ENCODE data around the gene CRTC1.
"Not testable (repeated sequence)": the region's sequence is repeated elsewhere in the genome, so short reads cannot be mapped to it uniquely, and the experiment has no call there.

Gene CRTC1

DNA sequence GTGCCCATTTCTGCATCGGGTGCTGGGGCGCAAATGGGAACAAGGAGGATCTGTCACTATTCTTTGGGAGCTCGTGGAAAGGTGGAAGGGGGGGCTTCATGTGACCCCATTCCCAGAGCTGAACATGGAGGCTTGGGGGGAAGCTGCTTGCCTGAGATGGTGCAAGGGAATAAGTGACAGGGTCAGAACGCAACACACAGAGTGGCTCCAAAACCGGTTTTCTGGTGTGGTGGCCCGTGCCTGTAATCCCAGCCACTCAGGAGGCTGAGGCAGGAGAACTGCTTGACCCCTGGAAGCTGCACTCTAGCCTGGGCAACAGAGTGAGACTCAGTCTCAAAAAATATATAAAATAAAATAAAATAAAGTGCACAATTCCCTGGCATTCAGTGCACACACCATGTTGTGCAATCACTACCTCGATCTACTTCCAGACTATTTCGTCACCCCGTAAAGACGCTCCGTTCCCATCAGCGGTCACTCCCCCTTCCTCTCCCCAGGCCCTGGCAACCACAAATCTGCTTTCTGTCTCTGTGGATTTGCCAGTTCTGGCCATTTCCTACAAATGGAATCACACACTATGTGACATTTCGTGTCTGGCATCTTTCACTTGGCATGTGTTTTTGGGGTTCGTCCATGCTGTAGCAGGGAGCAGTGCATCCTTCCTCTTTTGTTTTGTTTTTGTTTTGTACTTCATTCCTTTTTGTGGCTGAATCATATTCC is 125.8 kb downstream of the CRTC1 start:
- DNase-seq, result no peak

DNA sequence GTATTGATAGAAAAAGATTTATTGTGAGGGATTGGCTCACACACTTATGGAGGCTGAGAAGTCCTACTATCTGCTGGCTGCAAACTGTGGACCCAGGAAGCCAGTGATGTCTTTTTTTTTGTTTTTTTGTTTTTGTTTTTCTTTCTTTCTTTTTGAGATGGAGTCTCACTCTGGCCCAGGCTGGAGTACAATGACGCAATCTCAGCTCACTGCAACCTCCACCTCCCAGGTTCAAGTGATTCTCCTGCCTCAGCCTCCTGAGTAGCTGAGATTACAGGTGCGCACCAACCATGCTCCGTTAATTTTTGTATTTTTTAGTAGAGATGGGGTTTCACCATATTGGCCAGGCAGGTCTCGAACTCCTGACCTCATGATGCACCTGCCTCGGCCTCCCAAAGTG is 128.2 kb downstream of the CRTC1 start:
- not testable (repeated sequence) for DNase-seq

DNA sequence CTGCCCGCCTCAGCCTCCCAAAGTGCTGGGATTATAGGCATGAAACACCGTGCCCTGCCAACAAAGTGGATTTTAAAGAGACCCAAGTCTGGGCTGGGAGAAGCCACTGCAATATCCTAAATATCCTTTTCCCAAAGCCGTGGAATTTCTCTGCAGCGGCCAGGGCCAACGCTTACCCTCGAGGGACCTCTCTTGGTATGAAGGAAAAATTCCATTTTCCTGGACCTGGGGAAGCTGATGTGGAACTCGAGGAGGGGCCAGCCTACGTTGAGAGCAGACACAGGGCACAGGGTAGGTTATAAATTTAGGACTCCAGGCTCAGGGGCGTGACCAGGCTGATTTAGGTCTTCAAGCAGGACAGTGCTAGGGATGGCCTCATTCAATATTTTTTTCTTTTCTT is 130.6 kb downstream of the CRTC1 start:
- no peak for DNase-seq

DNA sequence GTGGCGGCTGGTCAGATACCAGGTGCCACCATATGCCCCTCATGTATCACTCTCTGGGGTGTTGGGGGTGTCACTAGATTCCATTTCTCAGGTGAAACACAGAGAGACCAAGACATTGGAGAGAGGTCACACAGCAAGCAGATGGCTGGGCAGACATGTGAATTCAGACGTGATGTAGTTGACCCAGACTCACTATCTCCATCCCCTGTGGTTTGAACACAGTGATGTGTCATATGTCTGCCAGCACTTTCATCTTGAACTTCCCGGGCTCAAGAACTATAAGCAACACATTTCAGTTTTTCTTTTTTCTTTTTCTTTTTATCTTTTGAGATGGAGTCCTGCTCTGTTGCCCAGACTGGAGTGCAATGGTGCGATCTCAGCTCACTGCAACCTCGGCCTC is 132.2 kb downstream of the CRTC1 start:
- DNase-seq, result no peak

DNA sequence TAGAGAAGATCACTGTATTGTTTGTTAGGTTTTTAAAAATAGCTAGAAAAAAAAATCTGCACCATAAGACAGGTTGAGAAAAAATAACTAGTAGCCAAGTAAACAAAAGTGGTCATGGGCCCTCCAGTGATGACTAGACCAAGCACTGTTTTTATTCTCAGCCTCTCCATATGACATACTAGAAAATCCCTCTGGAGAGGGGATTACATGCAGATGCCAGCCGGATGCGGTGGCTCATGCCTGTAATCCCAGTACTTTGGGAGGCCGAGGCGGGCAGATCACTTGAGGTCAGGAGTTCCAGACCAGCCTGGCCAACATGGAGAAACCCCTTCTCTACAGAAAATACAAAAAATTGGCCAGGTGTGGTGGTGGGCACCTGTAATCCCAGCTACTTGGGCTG is 133.2 kb downstream of the CRTC1 start:
- not testable (repeated sequence) for DNase-seq

DNA sequence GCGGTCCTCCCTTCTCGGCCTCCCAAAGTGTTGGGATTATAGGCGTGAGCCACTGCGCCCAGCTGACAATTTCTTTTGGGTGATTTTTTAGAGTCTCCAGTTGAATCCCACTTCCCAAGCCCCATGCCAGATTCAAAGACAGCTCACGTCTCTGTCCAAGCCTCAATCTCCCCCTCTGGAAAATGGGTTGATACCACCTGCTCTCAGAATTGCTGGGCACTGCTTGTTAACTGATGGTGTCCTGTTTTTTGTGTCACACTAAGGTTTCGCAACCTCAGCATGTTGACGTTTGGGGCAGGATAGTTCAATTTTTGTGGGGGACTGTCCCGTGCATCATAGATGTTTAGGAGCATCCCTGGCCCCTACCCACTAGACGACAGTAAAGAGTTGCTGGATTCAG is 134.1 kb downstream of the CRTC1 start:
- no peak for DNase-seq

DNA sequence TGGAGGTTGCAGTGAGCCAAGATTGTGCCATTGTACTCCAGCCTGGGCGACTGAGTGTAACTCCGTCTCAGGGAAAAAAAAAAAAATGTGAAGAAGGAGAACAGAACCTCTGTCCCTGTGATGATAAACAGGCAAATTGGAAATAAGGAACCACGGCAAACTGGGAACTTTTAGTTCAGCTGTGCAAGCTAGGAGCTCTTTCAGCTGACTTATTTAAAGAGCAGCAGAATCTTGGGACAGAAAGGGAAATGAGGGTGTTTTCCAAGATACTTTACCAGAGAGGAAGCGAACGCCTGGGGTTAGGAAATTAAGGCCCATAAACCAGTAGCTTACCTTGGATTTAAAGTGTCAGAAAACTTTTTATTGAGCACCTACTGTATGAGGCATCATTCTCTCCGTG is 145.3 kb downstream of the CRTC1 start:
- no peak for DNase-seq

DNA sequence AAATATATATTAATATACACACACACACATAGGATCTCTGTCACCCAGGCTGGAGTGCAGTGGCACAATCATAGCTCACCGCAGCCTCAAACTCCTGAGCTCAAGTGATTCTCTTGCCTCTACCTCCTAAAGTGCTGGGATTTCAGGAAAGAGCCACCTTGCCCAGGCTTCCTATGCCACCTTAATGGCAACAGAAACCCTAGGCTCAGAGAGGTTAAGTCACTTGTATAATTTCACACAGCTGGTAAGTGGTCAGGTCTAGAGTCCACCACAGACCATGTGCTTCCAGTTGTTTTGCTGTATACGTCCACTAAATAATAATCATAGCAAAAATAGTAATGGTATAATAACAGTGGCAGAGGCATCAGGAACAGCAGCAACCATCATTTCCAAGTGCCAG is 147.0 kb downstream of the CRTC1 start:
- DNase-seq, result no peak

DNA sequence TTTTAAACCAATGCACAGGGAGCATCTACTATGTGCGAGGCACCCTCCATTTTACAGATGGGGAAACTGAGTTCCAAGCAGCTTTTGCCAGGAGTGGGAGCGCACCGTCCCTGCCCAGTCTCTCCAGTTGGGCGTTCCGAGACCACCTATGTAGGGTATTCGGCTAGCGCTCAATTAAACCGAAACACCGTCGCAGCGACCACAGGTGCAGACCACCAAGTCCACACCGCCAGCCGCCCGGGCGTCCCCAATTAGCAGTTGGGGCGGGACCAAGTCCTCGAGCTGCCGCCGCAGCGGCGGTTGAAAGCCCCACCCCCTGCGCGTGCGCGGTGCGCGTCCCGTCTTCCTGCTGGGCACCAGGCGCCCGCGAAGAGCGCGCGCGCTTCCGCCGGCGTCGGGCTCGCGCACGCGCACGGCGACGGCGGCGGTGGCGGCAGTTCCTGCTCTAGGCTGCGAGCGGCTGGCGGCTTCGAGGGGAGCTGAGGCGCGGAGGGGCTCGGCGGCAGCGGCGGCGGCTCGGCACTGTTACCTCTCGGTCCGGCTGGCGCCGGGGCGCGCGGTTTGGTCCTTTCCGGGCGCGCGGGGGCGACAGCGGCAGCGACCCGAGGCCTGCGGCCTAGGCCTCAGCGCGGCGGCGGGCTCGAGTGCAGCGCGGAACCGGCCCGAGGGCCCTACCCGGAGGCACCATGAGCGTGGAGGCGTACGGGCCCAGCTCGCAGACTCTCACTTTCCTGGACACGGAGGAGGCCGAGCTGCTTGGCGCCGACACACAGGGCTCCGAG is 148.2 kb downstream of the CRTC1 start, which contains the start of gene UPF1:
Gene UPF1 (plus strand): TSS at position 436 of the 782 bp plus-strand sequence. CDS start 251 bp downstream, at position 687.
- peak; percentile 98 for DNase-seq

Measured in activated CD4-positive, alpha-beta T cell treated with anti-CD3 and anti-CD28 coated beads for 48 hours (primary cell).